Measurements from ENCODE around the gene LTBP3. TPM values are rescaled to one million over a fixed set of nuclear protein-coding genes. Genes with fewer than 3 reads are reported as not detected.

The LTBP3 gene
- total and polyA plus RNA-seq, 2 of the 13 experiments (the other 11 are each of a cell fraction or from before 2014, with no cell fraction given): 12.2 to 68.1 TPM

GRCh38 chr11:65529475-65530156 lies 28.5 kb downstream of the LTBP3 start (continued):
- TF ChIP-seq RBAK (CRISPR knock-in tag; IDR thresholded peaks at IDR 0.05): no peak
- TF ChIP-seq SOX5 (CRISPR knock-in tag; IDR thresholded peaks at IDR 0.05; ENCODE audit: borderline replicate concordance): 0 out of 2 replicates have a peak, but pooled peaks have one; percentile 29
- no peak for TF ChIP-seq ZNF879 (CRISPR knock-in tag; IDR thresholded peaks at IDR 0.05)
- TF ChIP-seq HOXA9 (CRISPR knock-in tag; IDR thresholded peaks at IDR 0.05; ENCODE audit: borderline replicate concordance): no peak
- TF ChIP-seq ZNF687 (CRISPR knock-in tag; IDR thresholded peaks at IDR 0.05): peak; percentile 87
- TF ChIP-seq TERF1 (CRISPR knock-in tag; IDR thresholded peaks at IDR 0.05): no peak
- no peak for TF ChIP-seq ZUFSP (CRISPR knock-in tag; IDR thresholded peaks at IDR 0.05; ENCODE audit: borderline replicate concordance)
- peak; percentile 40; the same call in 1 of the 2 replicates for TF ChIP-seq SIX4 (CRISPR knock-in tag; IDR thresholded peaks at IDR 0.05)
- no peak for TF ChIP-seq SRY (CRISPR knock-in tag; IDR thresholded peaks at IDR 0.05)
- peak; percentile 92; the same call in 1 of the 2 replicates for TF ChIP-seq THRA (CRISPR knock-in tag; IDR thresholded peaks at IDR 0.05; ENCODE audit: borderline replicate concordance)
- TF ChIP-seq CHD2 (IDR thresholded peaks at IDR 0.05; ENCODE audit: low read depth, low read length): no peak
- TF ChIP-seq ZNF44 (CRISPR knock-in tag; IDR thresholded peaks at IDR 0.05): no peak
- no peak for TF ChIP-seq ZNF446 (CRISPR knock-in tag; IDR thresholded peaks at IDR 0.05)
- 0 out of 2 replicates have a peak, but pooled peaks have one; percentile 41 for TF ChIP-seq ZGPAT (CRISPR knock-in tag; IDR thresholded peaks at IDR 0.05)
- TF ChIP-seq MZF1 (CRISPR knock-in tag; IDR thresholded peaks at IDR 0.05; ENCODE audit: borderline replicate concordance): no peak
- TF ChIP-seq NR2F2 (IDR thresholded peaks at IDR 0.05; ENCODE audit: borderline replicate concordance, low read depth): peak; percentile 96
- no peak for TF ChIP-seq PLRG1 (conservative IDR thresholded peaks at IDR 0.05)
